Thymus (tissue), 11 donors: ENCODE results near the gene PMAIP1. TPM values are rescaled to one million over a fixed set of nuclear protein-coding genes. Genes with fewer than 3 reads are reported as not detected.

Experiments
- DNase-seq, 9 donors: peaks; one replicate each; pipeline ENCODE4 v3.0.0-alpha.2; 2013; ENCODE audit warnings: low spot score in 9 of 9, low read depth in 6 of 9, missing footprints in 1 of 9
- H3K27ac ChIP-seq, 2 donors: one replicate each; pipeline ENCODE4 v1.5.1; 2013; ENCODE audit warnings: control low read depth in 1 of 2, low read depth in 1 of 2, low read length in 1 of 2, mild to moderate bottlenecking in 1 of 2, moderate library complexity in 1 of 2
- H3K27me3 ChIP-seq, 2 donors: one replicate each; pipeline ENCODE4 v1.5.1; 2013; ENCODE audit warnings: low read length in 1 of 2; ENCODE audit not compliant: control insufficient read depth in 2 of 2, insufficient read depth in 1 of 2
- H3K36me3 ChIP-seq, 2 donors: one replicate each; pipeline ENCODE4 v1.5.1; 2013; ENCODE audit warnings: low read length in 1 of 2, mild to moderate bottlenecking in 1 of 2, moderate library complexity in 1 of 2; ENCODE audit not compliant: control insufficient read depth in 2 of 2, insufficient read depth in 2 of 2
- H3K4me1 ChIP-seq, 2 donors: one replicate each; pipeline ENCODE4 v1.5.1; 2013; ENCODE audit warnings: low read length in 2 of 2; ENCODE audit not compliant: control insufficient read depth in 2 of 2, insufficient read depth in 2 of 2
- H3K4me3 ChIP-seq, 2 donors: one replicate each; pipeline ENCODE4 v1.5.1; 2013; ENCODE audit warnings: low read length in 2 of 2, control low read depth in 1 of 2, mild to moderate bottlenecking in 1 of 2
- H3K9me3 ChIP-seq, 2 donors: one replicate each; pipeline ENCODE4 v1.5.1; 2013; ENCODE audit warnings: low read length in 1 of 2, mild to moderate bottlenecking in 1 of 2; ENCODE audit not compliant: control insufficient read depth in 2 of 2, insufficient read depth in 1 of 2
- WGBS: extraction: QIAGEN DNeasy Blood & Tissue Kit; methylation state at CpG from one replicate; pipeline ENCODE4 v1.1.7; 2013; 5-methylcytosine and 5-hydroxymethylcytosine counted together
- polyA plus RNA-seq: library from polyadenylated mRNA; stranded (reverse); fragments of 200-250 nt; gene quantifications from one replicate; pipeline ENCODE4 v1.2.3, GENCODE V29; 2013
- total RNA-seq: library from RNA; stranded (reverse); fragments of 120-200 nt; gene quantifications from one replicate; pipeline ENCODE4 v1.2.4, GENCODE V29; 2013
- donor health status: healthy.

The PMAIP1 gene
- total and polyA plus RNA-seq, 2 donors, result 14.5 to 20.0 TPM

- H3K4me1 ChIP-seq, result peaks cover 0 to 2% of the 10 kb centered on the region in 2 donors
- WGBS, result 95% methylated on average over 11 of the region's 11 CpGs
- H3K4me3 ChIP-seq, result no peak overlapping the region
Observed at GRCh38 chr18:59932401-59932800, 32.6 kb downstream of the PMAIP1 start.

GRCh38 chr18:59938676-59939075, 38.9 kb downstream of the PMAIP1 start:
- Histone ChIP-seq H3K36me3 (no peaks in the 10 kb centered on the region), H3K4me3 (no peak overlapping the region), H3K9me3 (no peaks in the 10 kb centered on the region), H3K27me3 (no peaks in the 10 kb centered on the region), H3K27ac (no peak overlapping the region), H3K4me1 (no peaks in the 10 kb centered on the region)
- WGBS, result 97% methylated on average over 4 of the region's 4 CpGs
- no peak for DNase-seq

More at GRCh38 chr18:59932401-59932800, 32.6 kb downstream of the PMAIP1 start:
- H3K27me3 ChIP-seq, result peaks cover 0 to 2% of the 10 kb centered on the region in 2 donors
- no peaks in the 10 kb centered on the region for H3K9me3 ChIP-seq
- no peak overlapping the region for H3K27ac ChIP-seq
- H3K36me3 ChIP-seq, result no peaks in the 10 kb centered on the region
- DNase-seq, result no peak

- no peaks in the 10 kb centered on the region for H3K4me1 ChIP-seq
- DNase-seq, result no peak
- no peak overlapping the region for H3K27ac ChIP-seq
- H3K4me3 ChIP-seq, result no peak overlapping the region
- H3K27me3 ChIP-seq, result no peaks in the 10 kb centered on the region
- H3K36me3 ChIP-seq, result no peaks in the 10 kb centered on the region
- no peaks in the 10 kb centered on the region for H3K9me3 ChIP-seq
Observed at GRCh38 chr18:59939127-59939526, 39.3 kb downstream of the PMAIP1 start.

- H3K27me3 ChIP-seq, result no peaks in the 10 kb centered on the region
- no peak overlapping the region for H3K27ac ChIP-seq
- H3K9me3 ChIP-seq, result no peaks in the 10 kb centered on the region
- no peaks in the 10 kb centered on the region for H3K4me1 ChIP-seq
- no peak for DNase-seq
- H3K36me3 ChIP-seq, result no peaks in the 10 kb centered on the region
- no peak overlapping the region for H3K4me3 ChIP-seq
- 73% methylated on average over 2 of the region's 2 CpGs for WGBS
Observed at GRCh38 chr18:59940068-59940467, 40.3 kb downstream of the PMAIP1 start.

GRCh38 chr18:59941331-59941730, 41.5 kb downstream of the PMAIP1 start:
- 48% methylated on average over 4 of the region's 4 CpGs for WGBS

GRCh38 chr18:59942601-59943000, 42.8 kb downstream of the PMAIP1 start:
- no peak for DNase-seq
- Histone ChIP-seq H3K9me3 (no peaks in the 10 kb centered on the region), H3K4me1 (no peaks in the 10 kb centered on the region), H3K4me3 (no peak overlapping the region), H3K27ac (no peak overlapping the region), H3K27me3 (no peaks in the 10 kb centered on the region), H3K36me3 (no peaks in the 10 kb centered on the region)
- WGBS, result 39% methylated on average over 4 of the region's 4 CpGs

More at GRCh38 chr18:59941331-59941730, 41.5 kb downstream of the PMAIP1 start:
- Histone ChIP-seq H3K4me1 (no peaks in the 10 kb centered on the region), H3K4me3 (no peak overlapping the region), H3K27ac (no peak overlapping the region), H3K27me3 (no peaks in the 10 kb centered on the region), H3K36me3 (no peaks in the 10 kb centered on the region), H3K9me3 (no peaks in the 10 kb centered on the region)
- DNase-seq, result no peak

GRCh38 chr18:59945544-59945943, 45.7 kb downstream of the PMAIP1 start:
- WGBS, result 99% methylated on average over 2 of the region's 2 CpGs
- Histone ChIP-seq H3K4me1 (peaks cover under 1 to 2% of the 10 kb centered on the region in 2 donors), H3K9me3 (no peaks in the 10 kb centered on the region)

GRCh38 chr18:59950215-59950944, 50.6 kb downstream of the PMAIP1 start:
- WGBS, result 64% methylated on average over 6 of the region's 6 CpGs
- no peak for DNase-seq
- Histone ChIP-seq H3K4me3 (no peak overlapping the region), H3K9me3 (no peaks in the 10 kb centered on the region), H3K4me1 (peaks cover 4 to 5% of the 10 kb centered on the region in 2 donors), H3K27ac (no peak overlapping the region), H3K36me3 (no peaks in the 10 kb centered on the region), H3K27me3 (no peaks in the 10 kb centered on the region)

More at GRCh38 chr18:59945544-59945943, 45.7 kb downstream of the PMAIP1 start:
- DNase-seq, result no peak
- Histone ChIP-seq H3K4me3 (no peak overlapping the region), H3K27ac (no peak overlapping the region), H3K36me3 (no peaks in the 10 kb centered on the region), H3K27me3 (no peaks in the 10 kb centered on the region)

GRCh38 chr18:59951591-59951990, 51.8 kb downstream of the PMAIP1 start:
- Histone ChIP-seq H3K4me1 (peaks cover 4 to 5% of the 10 kb centered on the region in 2 donors), H3K27ac (no peak overlapping the region), H3K9me3 (no peaks in the 10 kb centered on the region), H3K36me3 (no peaks in the 10 kb centered on the region), H3K27me3 (no peaks in the 10 kb centered on the region), H3K4me3 (no peak overlapping the region)
- WGBS, result 96% methylated on average over 4 of the region's 4 CpGs
- DNase-seq, result no peak
